GM18868 (cell line): Measurements from ENCODE around the gene SCT.

Experiments
- ATAC-seq: cut with Tn5 transposase; IDR thresholded peaks from one replicate; pipeline ENCODE4 v1.9.1; 2021; ENCODE audit warnings: mild to moderate bottlenecking, moderate library complexity; ENCODE audit not compliant: unreplicated experiment

SCT gene

DNA sequence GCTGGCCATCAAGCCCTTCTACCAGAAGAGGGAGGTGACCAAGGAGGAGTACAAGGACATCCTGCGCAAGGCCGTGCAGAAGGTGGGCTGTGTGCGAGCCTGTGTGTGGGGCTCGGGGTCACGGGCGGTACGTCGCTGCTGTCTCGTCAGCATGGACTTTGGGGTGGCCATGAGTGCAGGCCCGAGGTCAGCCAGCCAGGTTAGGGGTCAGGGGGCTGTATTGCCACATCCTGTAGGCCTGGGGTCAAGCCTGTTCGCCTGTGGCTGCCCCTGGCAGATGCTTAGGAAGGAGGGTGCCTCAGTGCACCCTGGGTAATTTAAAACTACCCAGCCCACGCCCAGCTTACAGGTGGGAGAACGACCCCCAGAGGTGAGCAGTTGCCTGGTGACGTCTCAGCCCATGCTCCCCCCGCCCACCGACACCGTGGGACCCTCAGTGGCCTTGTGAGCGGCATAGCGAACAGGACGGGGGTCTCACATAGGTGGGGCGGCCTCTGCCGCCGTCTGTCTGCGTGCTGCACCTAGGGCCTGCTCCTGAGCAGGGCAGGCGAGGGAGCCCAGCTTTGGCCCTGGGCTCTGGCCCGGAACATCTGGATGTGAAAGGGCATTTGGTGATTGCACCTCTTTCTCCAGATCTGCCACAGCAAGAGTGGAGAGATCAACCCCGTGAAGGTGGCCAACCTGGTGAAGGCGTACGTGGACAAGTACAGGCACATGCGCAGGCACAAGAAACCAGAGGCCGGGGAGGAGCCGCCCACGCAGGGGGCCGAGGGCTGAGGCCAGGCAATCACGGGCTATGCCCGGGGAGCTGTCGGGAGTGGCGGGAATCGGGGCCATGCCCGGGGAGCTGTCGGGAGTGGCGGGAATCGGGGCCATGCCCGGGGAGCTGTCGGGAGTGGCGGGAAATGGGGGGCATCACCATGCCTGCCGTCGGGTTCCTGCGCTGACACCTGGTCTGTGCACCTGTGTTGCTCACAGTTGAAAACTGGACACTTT lies 15.7 kb downstream of the SCT start:
- ATAC-seq: no peak

DNA sequence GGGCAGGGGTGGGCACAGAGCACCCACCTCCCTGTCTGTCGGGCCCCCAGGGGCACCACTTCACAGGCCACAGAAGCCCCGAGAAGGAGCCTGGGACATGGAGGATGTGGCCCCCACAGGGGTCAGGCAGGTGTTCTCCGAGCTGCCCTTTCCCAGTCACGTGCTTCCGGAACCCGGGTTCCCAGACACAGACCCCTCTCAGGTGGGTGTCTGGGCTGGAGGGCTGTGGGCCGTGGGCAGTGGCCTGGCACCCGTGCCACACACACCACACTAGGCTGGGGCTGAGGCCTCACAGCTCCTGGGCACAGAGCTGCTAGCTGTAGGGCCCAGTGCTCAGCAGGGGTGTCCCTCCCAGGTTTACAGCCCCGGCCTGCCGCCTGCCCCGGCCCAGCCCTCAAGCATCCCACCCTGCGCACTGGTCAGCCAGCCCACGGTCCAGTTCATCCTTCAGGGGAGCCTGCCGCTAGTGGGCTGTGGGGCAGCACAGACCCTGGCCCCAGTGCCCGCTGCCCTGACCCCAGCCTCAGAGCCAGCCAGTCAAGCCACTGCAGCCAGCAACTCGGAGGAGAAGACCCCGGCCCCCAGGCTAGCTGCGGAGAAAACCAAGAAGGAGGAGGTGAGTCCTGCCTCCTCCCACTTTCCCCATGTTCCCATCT lies 16.7 kb downstream of the SCT start:
- no peak for ATAC-seq

DNA sequence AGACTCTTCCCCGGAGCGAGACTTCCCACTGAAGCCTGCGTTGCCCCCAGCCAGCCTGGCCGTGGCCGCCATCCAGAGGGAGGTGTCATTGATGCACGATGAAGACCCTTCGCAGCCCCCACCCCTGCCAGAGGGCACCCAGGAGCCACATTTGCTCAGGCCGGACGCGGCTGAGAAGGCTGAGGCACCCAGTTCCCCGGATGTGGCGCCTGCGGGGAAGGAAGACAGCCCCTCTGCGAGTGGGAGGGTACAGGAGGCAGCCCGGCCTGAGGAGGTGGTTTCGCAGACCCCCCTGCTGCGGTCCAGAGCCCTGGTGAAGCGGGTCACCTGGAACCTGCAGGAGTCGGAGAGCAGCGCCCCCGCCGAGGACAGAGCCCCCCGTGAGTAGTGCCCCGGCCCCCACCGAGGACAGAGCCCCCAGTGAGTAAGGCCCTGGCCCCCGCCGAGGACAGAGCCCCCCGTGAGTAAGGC lies 17.6 kb downstream of the SCT start:
- no peak for ATAC-seq

DNA sequence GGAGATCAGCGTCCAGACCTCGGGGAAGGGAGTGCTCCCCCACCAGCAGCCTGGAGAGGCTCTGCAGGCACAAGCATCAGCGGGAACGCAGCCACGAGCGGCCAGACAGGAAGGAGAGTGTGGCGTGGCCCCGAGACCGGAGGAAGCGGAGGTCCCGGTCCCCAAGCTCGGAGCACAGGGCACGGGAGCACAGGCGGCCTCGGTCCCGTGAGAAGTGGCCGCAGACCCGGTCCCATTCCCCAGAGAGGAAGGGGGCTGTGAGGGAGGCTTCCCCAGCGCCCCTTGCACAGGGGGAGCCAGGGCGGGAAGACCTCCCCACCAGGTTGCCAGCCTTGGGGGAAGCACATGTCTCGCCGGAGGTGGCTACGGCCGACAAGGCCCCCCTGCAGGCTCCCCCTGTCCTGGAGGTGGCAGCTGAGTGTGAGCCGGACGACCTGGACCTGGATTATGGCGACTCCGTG lies 18.2 kb downstream of the SCT start:
- no peak for ATAC-seq

DNA sequence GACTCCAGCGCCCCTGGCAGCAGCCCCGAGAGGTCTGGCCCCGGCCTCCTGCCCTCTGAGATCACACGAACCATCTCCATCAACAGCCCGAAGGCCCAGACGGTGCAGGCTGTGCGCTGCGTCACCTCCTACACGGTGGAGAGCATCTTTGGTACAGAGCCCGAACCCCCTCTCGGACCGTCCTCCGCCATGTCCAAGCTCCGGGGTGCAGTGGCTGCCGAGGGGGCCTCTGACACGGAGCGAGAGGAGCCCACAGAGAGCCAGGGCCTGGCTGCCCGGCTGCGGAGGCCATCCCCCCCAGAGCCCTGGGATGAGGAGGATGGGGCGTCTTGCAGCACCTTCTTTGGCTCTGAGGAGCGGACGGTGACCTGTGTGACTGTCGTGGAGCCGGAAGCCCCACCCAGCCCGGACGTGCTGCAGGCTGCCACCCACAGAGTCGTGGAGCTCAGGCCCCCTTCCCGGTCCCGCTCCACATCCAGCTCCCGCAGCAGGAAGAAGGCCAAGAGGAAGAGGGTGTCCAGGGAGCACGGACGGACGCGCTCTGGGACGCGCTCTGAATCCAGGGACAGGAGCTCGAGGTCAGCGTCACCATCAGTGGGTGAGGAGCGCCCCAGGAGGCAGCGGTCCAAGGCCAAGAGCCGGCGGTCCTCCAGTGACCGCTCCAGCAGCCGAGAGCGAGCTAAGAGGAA lies 18.9 kb downstream of the SCT start:
- ATAC-seq: no peak

DNA sequence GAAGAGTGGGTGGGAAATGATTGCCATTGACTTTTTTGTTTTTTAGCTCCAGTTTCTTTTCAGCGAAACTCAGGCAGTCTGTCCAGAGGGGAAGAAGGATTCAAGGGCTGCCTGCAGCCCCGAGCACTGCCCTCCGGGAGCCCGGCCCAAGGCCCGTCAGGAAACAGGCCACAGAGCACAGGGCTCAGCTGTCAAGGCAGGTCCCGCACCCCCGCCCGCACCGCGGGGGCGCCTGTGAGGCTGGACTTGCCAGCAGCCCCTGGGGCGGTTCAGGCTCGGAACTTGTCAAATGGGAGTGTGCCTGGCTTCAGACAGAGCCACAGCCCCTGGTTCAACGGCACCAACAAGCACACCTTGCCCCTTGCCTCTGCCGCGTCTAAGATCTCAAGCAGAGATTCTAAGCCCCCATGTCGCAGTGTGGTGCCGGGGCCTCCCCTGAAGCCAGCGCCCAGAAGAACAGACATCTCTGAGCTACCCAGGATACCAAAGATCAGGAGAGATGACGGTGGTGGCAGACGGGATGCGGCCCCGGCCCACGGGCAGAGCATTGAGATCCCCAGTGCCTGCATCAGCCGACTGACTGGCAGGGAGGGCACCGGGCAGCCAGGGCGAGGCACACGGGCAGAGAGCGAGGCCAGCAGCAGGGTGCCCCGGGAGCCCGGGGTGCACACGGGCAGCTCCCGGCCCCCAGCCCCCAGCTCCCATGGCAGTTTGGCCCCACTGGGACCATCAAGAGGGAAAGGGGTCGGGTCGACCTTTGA lies 19.8 kb downstream of the SCT start:
- ATAC-seq: no peak

DNA sequence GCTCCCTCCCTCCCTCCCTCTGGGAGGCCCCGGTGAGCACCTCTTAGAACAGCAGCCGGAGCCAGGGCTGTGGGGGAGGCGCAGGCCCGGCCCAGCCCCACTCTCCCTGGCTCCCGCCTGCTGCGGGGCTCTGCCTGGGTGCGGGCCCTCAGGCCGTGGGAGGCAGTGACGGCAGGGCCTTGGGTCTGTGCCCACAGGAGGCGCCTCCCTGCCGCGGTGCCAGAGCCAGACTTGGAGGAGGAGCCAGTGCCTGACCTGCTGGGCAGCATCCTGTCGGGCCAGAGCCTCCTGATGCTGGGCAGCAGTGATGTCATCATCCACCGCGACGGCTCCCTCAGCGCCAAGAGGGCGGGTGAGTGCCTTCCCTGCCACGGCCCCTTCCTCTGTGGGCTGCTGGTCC lies 20.7 kb downstream of the SCT start:
- ATAC-seq: no peak

DNA sequence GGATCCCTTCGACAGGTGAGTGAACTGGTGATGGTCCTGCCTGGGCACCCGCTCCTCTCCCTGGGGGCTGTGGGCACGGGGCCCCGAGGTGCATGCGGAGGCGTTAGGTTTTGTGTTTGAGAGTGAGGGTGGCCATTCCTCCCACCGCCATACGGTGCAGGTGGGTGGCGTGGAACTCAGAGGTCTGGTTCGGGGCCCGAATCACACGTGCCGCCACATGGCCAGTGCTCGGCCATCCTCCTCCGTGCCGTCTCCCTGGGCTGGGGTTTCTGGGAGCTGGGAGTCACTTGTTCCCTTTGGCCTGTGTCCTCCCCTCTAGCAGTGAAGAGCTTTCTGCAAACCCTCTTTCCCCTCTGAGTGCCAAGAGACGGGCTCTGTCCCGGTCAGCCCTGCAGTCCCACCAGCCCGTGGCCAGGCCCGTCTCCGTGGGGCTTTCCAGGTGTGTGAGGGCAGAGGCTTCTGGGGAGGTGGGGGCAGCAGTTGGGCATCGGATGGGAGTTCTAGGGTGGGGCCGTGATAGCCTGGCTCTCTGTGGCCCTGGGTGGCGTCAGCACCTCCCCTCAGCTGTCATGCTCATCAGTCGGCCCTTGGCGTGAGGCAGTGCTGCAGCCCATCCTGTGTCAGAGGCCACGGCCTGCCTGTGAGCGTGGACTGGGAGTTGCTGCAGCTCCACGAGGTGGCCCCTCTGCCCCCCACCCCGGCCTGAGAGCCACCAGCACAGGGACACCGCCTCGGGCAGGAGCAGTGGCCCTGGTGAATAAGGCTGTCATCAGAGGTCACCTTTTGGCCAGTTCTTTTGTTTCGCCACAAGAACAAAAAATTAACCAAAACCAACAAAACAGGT lies 21.5 kb downstream of the SCT start:
- ATAC-seq: no peak

DNA sequence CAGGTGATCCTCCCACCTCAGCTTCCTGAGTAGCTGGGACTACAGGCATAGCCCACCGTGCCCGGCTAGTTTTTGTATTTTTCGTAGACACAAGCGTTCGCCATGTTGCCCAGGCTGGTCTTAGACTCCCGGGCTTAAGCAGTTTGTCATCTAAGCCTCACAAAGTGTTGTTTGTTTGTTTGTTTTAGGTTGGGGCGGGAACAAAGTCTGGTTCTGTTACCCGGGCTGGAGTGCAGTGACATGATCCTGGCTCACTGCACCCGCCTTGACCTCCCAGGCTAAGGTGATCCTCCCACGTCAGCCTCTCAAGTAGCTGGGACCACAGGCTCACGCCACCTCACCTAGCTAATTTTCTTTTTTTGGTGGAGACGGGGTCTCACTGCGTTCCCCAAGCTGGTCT lies 23.8 kb downstream of the SCT start:
- ATAC-seq: no peak

DNA sequence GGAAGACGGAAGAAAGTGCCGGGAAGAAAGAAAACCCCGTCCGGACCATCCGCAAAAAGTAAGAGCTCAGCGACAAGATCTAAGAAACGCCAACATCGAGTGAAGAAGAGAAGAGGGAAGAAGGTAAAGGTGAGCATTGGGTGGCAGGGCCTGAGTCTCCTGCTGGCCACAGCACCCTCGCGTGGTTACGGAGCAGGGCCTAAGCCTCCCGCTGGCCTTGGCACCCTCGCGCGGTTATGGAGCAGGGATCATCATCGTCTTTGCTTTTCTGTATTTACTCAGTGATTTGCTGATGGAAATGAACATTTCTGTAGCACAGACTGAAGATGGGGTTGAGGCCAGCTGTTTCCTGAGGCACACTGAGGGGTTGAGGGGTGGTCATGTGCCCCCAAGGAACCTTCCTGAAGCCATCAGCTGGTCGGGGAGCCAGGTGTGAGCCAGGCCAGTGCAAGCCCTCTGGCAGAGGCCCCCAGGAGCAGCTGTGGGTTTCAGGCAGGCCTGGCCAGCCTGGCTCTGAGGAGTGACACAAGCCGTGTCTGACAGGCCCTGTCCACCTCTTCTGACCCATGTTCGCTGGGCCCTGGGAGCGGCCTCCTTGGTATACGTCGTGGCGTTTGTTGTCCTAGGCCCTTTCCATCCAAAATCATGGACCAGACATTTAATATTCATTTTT lies 25.3 kb downstream of the SCT start:
- ATAC-seq: no peak

DNA sequence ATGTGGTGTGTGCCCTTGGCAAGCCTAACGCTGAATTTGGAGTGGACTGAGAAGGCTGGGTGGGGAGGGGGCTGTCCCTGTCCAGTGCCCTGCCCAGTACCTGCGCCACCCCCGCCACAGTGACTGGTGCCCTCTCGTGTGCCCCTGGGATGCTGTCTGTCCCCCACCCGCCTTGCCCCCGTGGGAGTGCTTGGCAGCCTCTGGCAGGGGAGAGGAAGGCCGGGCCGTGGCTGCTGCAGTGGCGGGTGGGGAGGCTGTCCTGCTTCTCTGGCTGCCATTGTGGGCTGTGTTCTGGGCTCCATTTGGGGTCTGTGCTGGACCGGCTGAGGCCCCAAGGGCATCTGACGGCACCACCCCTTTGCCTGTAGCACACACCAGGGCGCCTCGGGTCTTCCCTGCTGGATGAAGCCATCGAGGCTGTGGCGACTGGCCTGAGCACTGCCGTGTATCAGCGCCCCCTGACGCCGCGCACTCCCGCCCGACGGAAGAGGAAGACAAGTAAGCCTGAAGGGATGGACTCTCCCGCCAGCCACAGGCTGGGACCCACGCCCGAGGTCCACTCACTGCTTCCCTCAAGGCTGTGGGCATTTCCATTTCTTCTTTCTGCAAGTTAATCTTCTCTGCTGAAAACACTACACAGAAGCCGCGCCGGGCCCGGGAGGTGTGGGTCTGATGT lies 28.8 kb downstream of the SCT start:
- no peak for ATAC-seq

DNA sequence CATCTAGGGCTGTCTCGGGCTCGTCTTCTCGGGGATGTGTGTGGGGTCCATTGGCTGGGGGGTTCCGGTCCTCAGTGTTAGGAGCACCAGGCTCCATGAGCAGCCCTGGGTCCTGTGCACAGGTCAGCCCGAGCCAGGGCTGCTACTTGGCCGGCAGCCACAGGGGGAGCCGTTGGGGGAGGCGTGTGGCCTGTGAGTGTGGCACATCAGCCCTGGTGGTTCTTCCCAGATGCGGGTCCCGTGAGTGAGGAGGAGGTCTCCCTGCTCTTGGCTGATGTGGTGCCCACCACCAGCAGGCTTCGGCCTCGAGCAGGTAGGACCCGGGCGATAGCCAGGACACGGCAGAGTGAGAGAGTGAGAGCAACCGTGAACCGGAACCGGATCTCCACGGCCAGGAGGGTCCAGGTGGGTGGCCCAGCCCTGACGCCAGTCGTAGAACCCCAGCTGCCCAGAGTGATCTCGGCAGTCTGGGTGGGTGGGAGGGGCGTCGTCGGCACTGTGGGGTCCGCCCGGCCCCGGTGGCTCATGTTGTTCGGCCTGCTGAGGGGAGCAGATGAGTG lies 29.7 kb downstream of the SCT start:
- ATAC-seq: no peak

DNA sequence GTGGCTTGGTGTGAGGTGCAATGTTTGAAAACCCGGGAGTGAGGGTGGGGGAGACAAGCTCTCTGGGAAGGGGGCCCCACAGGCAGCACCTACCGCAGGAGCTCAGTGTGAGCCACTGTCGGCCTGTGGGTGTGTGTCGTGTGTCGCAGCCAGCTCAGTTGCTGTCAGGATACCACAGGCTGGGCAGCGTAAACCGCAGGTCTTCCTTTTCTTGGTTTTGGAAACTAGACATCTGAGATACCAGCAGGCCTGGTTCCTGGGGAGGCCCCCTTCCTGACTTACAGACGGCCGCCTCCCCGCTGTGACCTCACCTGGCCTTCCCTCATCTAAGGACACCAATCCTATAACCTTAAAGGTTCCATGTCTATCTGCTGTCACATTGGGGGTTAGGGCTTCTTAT lies 30.6 kb downstream of the SCT start:
- ATAC-seq: no peak

DNA sequence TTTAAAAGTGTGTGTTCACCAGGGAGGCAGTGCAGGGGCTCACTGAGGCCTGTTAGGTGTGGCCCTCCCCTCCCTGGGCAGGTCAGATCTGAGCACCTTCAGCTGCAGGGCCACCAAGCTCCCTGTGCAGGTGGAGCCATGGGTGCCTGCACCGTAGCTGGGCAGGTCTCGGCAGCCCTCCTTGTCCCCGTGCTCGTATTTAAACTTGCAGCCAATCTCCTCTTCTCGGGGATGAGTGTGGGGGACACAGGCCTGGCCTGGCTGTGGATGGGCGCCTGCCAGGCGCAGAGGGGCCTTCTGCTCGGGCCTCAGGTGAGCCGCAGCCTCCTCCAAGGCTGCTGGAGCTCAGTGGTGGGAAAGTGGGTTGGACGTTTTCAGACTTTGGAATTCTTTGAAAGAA lies 31.6 kb downstream of the SCT start:
- ATAC-seq: no peak

DNA sequence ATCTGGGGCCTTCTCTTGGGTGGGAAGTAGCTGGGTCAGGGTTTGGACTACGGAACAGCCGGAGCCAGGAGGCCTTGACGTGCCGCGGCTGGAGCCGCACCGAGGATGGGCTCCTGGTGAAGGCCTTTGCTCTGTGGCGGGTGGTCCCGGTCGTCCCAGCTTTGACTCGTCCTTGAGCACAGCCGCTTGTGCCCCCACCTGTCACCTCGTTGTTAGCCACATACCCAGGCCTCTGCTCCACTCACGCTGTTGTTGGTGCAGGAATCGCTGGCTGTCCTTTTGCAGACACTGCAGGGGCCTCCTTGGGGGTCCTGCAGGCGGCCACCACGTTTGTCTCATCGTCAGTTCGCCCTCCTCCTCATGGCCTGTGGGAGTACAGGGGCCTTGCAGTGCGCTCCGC lies 33.6 kb downstream of the SCT start:
- no peak for ATAC-seq

DNA sequence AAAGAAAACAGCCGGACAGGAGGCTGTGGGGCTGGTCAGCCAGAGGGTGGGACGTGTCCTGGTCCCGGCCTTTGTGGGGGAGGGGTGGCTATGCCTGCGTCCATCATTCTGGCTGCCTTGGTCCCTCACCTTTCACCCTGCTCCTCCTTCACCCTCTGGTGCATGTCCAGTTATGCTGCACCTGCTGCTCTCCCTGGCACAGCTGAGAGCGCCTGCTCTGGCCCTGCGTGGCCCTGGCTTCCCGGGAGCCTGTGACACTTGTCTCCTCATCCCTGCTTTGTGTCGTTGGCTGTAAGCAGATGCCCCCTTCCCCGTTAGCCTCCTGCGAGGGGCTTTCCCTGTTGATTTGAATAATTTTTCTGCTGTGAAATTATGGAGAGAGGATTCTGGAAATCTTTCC lies 34.1 kb downstream of the SCT start:
- no peak for ATAC-seq

DNA sequence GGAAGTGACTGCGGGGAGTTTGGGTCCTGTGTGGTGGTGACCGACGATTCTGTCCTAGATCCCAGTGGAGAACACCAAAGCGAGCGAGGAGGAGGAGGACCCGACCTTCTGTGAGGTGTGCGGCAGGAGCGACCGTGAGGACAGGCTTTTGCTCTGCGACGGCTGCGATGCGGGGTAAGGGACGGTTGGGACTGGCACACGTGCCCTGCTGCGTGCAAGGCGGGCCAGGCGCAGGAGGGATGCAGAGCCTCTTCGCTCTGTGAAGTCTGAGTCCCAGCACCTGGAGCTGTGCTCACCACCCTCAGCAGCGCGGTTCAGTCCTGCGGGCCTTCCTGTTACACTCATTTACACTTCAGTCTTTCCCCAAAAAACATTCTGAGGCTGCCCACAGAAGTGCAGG lies 34.5 kb downstream of the SCT start:
- ATAC-seq: no peak

DNA sequence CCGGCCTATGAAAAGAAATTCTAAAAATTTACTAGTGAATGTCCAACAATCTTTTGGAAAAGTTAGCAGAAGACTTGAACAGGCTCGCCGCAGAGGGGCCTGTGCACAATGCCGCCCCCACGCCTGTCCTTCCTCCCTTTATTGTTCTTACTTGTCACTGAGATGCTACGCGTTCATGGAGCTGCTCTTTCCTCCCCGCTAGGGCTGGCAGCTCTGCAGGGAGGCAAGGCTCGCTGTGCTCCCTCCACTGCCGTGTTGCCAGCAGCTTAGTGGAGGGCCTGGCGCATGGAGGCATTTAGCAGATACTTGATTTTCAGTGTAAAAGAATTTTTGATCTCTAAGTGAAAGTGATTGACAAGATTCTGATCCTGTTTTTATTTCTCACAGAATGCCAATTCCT lies 36.0 kb downstream of the SCT start:
- ATAC-seq: no peak
